Daoy (cell line): ENCODE results near the gene CHD9. TPM values are rescaled to one million over a fixed set of nuclear protein-coding genes. Genes with fewer than 3 reads are reported as not detected.

ENCODE experiments used
- DNase-seq: peaks from one replicate; pipeline ENCODE4 v3.0.0-alpha.2; 2015; ENCODE audit warnings: low read depth
- total RNA-seq: library from RNA; depleted of rRNA; stranded (reverse); fragments of >200 nt; shearing (Covaris generic); gene quantifications from 2 replicates; pipeline ENCODE4 v1.2.3, GENCODE V29; 2014

Gene CHD9
- total RNA-seq, 1 experiment from 2014 or later = 12.0 TPM

- peak; percentile 66 for DNase-seq
Observed at GRCh38 chr16:53094013-53094630, 39.3 kb downstream of the CHD9 start.

- no peak for DNase-seq
Observed at GRCh38 chr16:53097190-53097589, 42.4 kb downstream of the CHD9 start.

- DNase-seq = peak; percentile 92
Observed at GRCh38 chr16:53098526-53099317, 43.9 kb downstream of the CHD9 start.

GRCh38 chr16:53099318-53100130 is 44.7 kb downstream of the CHD9 start:
- peak; percentile 95 for DNase-seq

GRCh38 chr16:53100131-53100748 is 45.4 kb downstream of the CHD9 start:
- DNase-seq = no peak

GRCh38 chr16:53100889-53101288 is 46.1 kb downstream of the CHD9 start:
- no peak for DNase-seq

- no peak for DNase-seq
Observed at GRCh38 chr16:53103811-53104210, 49.0 kb downstream of the CHD9 start.

GRCh38 chr16:53105565-53105964 is 50.8 kb downstream of the CHD9 start:
- no peak for DNase-seq

GRCh38 chr16:53111078-53111791 is 56.4 kb downstream of the CHD9 start:
- no peak for DNase-seq

- no peak for DNase-seq
Observed at GRCh38 chr16:53112015-53112414, 57.2 kb downstream of the CHD9 start.

- no peak for DNase-seq
Observed at GRCh38 chr16:53115047-53115446, 60.3 kb downstream of the CHD9 start.

- DNase-seq = no peak
Observed at GRCh38 chr16:53115773-53116172, 61.0 kb downstream of the CHD9 start.

GRCh38 chr16:53121043-53121620 is 66.3 kb downstream of the CHD9 start:
- DNase-seq = no peak

GRCh38 chr16:53121661-53122060 is 66.9 kb downstream of the CHD9 start:
- DNase-seq = no peak

- DNase-seq = no peak
Observed at GRCh38 chr16:53123747-53124146, 69.0 kb downstream of the CHD9 start.

- DNase-seq = no peak
Observed at GRCh38 chr16:53126390-53126789, 71.6 kb downstream of the CHD9 start.

GRCh38 chr16:53129281-53130158 is 74.7 kb downstream of the CHD9 start:
- peak; percentile 15 for DNase-seq

GRCh38 chr16:53130159-53131049 is 75.6 kb downstream of the CHD9 start:
- DNase-seq = peak; percentile 95

- no peak for DNase-seq
Observed at GRCh38 chr16:53131050-53131362, 76.2 kb downstream of the CHD9 start.
